Neuronal stem cell (in vitro differentiated cells): Measurements from ENCODE around the gene GAS7.
A peak's percentile ranks its signal among the peaks of the same experiment; 100 is the strongest.

ENCODE experiments used
- DNase-seq: peaks from one replicate; pipeline ENCODE4 v3.0.0-alpha.2; 2013; ENCODE audit warnings: low spot score
- H2AFZ ChIP-seq: one replicate; pipeline ENCODE4 v1.6.1; 2013; ENCODE audit warnings: mild to moderate bottlenecking, low read length, inconsistent platforms
- H2AK5ac ChIP-seq: 2 replicates; pipeline ENCODE4 v1.6.1; 2013; ENCODE audit warnings: low read depth, mild to moderate bottlenecking, inconsistent platforms, low read length, moderate library complexity, mixed read lengths
- H2BK120ac ChIP-seq: 2 replicates; pipeline ENCODE4 v1.6.1; 2013; ENCODE audit warnings: low read depth, mild to moderate bottlenecking, inconsistent platforms, low read length, moderate library complexity, mixed read lengths
- H2BK12ac ChIP-seq: one replicate; pipeline ENCODE4 v1.6.1; 2013; ENCODE audit warnings: low read length, inconsistent platforms
- H2BK15ac ChIP-seq: 2 replicates; pipeline ENCODE4 v1.6.1; 2013; ENCODE audit warnings: mild to moderate bottlenecking, low read length, inconsistent platforms, mixed read lengths
- H2BK5ac ChIP-seq: one replicate; pipeline ENCODE4 v1.6.1; 2013; ENCODE audit warnings: inconsistent platforms, mild to moderate bottlenecking, low read length, moderate library complexity
- H3K14ac ChIP-seq: one replicate; pipeline ENCODE4 v1.6.1; 2013; ENCODE audit warnings: low read length, inconsistent platforms
- H3K18ac ChIP-seq: 2 replicates; pipeline ENCODE4 v1.6.1; 2013; ENCODE audit warnings: low read length, inconsistent platforms
- H3K23ac ChIP-seq: 2 replicates; pipeline ENCODE4 v1.6.1; 2013; ENCODE audit warnings: low read depth, mild to moderate bottlenecking, mixed read lengths, low read length, inconsistent platforms; ENCODE audit not compliant: poor library complexity
- H3K27ac ChIP-seq: replicated peaks from 3 replicates; pipeline ENCODE4 v1.5.1; 2013; ENCODE audit warnings: low read length, inconsistent platforms
- H3K27me3 ChIP-seq, 3 experiments: 2 replicates each; pipeline ENCODE4 v1.6.1; 2013; ENCODE audit warnings: low read length in 3 of 3, mild to moderate bottlenecking in 2 of 3, inconsistent platforms in 1 of 3, low read depth in 1 of 3, mixed read lengths in 1 of 3, moderate library complexity in 1 of 3; ENCODE audit not compliant: control insufficient read depth in 3 of 3, insufficient read depth in 3 of 3
- H3K36me3 ChIP-seq, 2 donors: replicated peaks in 1 of 2; 2 replicates each; pipeline ENCODE4 v1.6.1; 2013; ENCODE audit warnings: low read length in 2 of 2; ENCODE audit not compliant: control insufficient read depth in 2 of 2, insufficient read depth in 2 of 2
- H3K4ac ChIP-seq: 2 replicates; pipeline ENCODE4 v1.6.1; 2013; ENCODE audit warnings: inconsistent platforms, mild to moderate bottlenecking, low read length, moderate library complexity
- H3K4me1 ChIP-seq, 2 donors: 1 replicate in 1 of 2; 2 replicates in 1 of 2; pipeline ENCODE4 v1.6.1; 2013; ENCODE audit warnings: low read length in 2 of 2, low read depth in 1 of 2; ENCODE audit not compliant: control insufficient read depth in 2 of 2, insufficient read depth in 1 of 2
- H3K4me2 ChIP-seq: one replicate; pipeline ENCODE4 v1.6.1; 2013; ENCODE audit warnings: mild to moderate bottlenecking, low read length, inconsistent platforms; ENCODE audit not compliant: insufficient read depth, poor library complexity, severe bottlenecking
- H3K4me3 ChIP-seq, 2 donors: 2 replicates each; pipeline ENCODE4 v1.5.1; 2013; ENCODE audit warnings: low read length in 2 of 2, mild to moderate bottlenecking in 2 of 2, inconsistent platforms in 1 of 2, moderate library complexity in 1 of 2
- H3K79me1 ChIP-seq: one replicate; pipeline ENCODE4 v1.6.1; 2013; ENCODE audit warnings: low read depth, mild to moderate bottlenecking, inconsistent platforms, low read length, moderate library complexity
- H3K9ac ChIP-seq: one replicate; pipeline ENCODE4 v1.6.1; 2013; ENCODE audit warnings: mild to moderate bottlenecking, low read depth, low read length, inconsistent platforms; ENCODE audit not compliant: poor library complexity
- H3K9me3 ChIP-seq, 2 donors: replicated peaks in 1 of 2; 2 replicates each; pipeline versions ENCODE3 to v1.6.1; 2013; ENCODE audit warnings: low read length in 2 of 2, mild to moderate bottlenecking in 2 of 2, inconsistent platforms in 1 of 2, low read depth in 1 of 2, mixed read lengths in 1 of 2, moderate library complexity in 1 of 2; ENCODE audit not compliant: control insufficient read depth in 2 of 2, insufficient read depth in 1 of 2
- H4K8ac ChIP-seq: one replicate; pipeline ENCODE4 v1.6.1; 2013; ENCODE audit warnings: low read depth, mild to moderate bottlenecking, inconsistent platforms, low read length, moderate library complexity
- H4K91ac ChIP-seq: one replicate; pipeline ENCODE4 v1.6.1; 2013; ENCODE audit warnings: low read length, low read depth, mild to moderate bottlenecking, inconsistent platforms; ENCODE audit not compliant: poor library complexity
- WGBS, 2 donors: extraction: QIAGEN DNeasy Blood & Tissue Kit; methylation state at CpG; one replicate each; pipeline ENCODE4 v1.1.7; 2013; ENCODE audit warnings: missing lambda C conversion rate in 2 of 2, mixed read lengths in 1 of 2; ENCODE audit not compliant: insufficient read length in 2 of 2, insufficient replicate concordance in 1 of 2; ENCODE audit errors: extremely low coverage in 2 of 2; 5-methylcytosine and 5-hydroxymethylcytosine counted together

Gene GAS7

GRCh38 chr17:10126616-10127501 is 71.5 kb downstream of the GAS7 start:
- H3K36me3 ChIP-seq: no peaks in the 10 kb centered on the region
- H2BK120ac ChIP-seq: no peak overlapping the region
- H2AK5ac ChIP-seq: no peak overlapping the region
- no peaks in the 10 kb centered on the region for H3K27me3 ChIP-seq
- WGBS, 2 donors: 100% methylated on average over 2 of the region's 16 CpGs; no CpG with 5 or more reads in 1 of the 2 donors
- no peak overlapping the region for H4K8ac ChIP-seq
- H3K9me3 ChIP-seq: no peaks in the 10 kb centered on the region
- H2BK12ac ChIP-seq: peak overlapping the region; percentile 23
- no peak overlapping the region for H2BK15ac ChIP-seq
- H3K27ac ChIP-seq: no peak overlapping the region
- no peak for DNase-seq
- no peak overlapping the region for H2BK5ac ChIP-seq
- no peak overlapping the region for H3K4me2 ChIP-seq
- H3K79me1 ChIP-seq: no peaks in the 10 kb centered on the region
- no peak overlapping the region for H3K14ac ChIP-seq
- peaks cover 0 to 22% of the 10 kb centered on the region in 2 donors for H3K4me1 ChIP-seq
- no peak overlapping the region for H3K23ac ChIP-seq
- no peak overlapping the region for H3K4ac ChIP-seq
- peak overlapping the region; percentile 62 for H3K18ac ChIP-seq
- no peak overlapping the region for H2AFZ ChIP-seq
- no peak overlapping the region for H3K9ac ChIP-seq
- peak overlapping the region in 1 of 2 donors; percentile 65 for H3K4me3 ChIP-seq
- H4K91ac ChIP-seq: peak overlapping the region; percentile 7

- peaks cover 0 to 22% of the 10 kb centered on the region in 2 donors for H3K4me1 ChIP-seq
- peak overlapping the region; percentile 7 for H4K91ac ChIP-seq
- peak overlapping the region; percentile 68 for H3K18ac ChIP-seq
- no peak overlapping the region for H3K4me2 ChIP-seq
- H3K9me3 ChIP-seq: no peaks in the 10 kb centered on the region
- H4K8ac ChIP-seq: no peak overlapping the region
- no peak overlapping the region for H3K14ac ChIP-seq
- no peak overlapping the region for H2BK120ac ChIP-seq
- WGBS, 2 donors: 100% methylated on average over 9 of the region's 18 CpGs; no CpG with 5 or more reads in 1 of the 2 donors
- no peak overlapping the region for H3K23ac ChIP-seq
- no peaks in the 10 kb centered on the region for H3K79me1 ChIP-seq
- H2BK12ac ChIP-seq: no peak overlapping the region
- no peak for DNase-seq
- H3K36me3 ChIP-seq: no peaks in the 10 kb centered on the region
- H3K4ac ChIP-seq: no peak overlapping the region
- no peak overlapping the region for H2AK5ac ChIP-seq
- no peak overlapping the region for H2AFZ ChIP-seq
- peak overlapping the region; percentile 75 for H3K9ac ChIP-seq
- H3K27me3 ChIP-seq: no peaks in the 10 kb centered on the region
- H3K27ac ChIP-seq: peak overlapping the region; percentile 11
- no peak overlapping the region for H2BK15ac ChIP-seq
- H2BK5ac ChIP-seq: no peak overlapping the region
- peak overlapping the region in 1 of 2 donors; percentile 65 for H3K4me3 ChIP-seq
These were observed 72.2 kb downstream of the GAS7 start for GRCh38 chr17:10126276-10126615.

GRCh38 chr17:10125531-10126275 is 72.7 kb downstream of the GAS7 start:
- H3K9ac ChIP-seq: peak overlapping the region; percentile 75
- peak overlapping the region; percentile 71 for H2BK15ac ChIP-seq
- H3K9me3 ChIP-seq: no peaks in the 10 kb centered on the region
- no peak overlapping the region for H3K23ac ChIP-seq
- no peak overlapping the region for H4K8ac ChIP-seq
- H3K27me3 ChIP-seq: no peaks in the 10 kb centered on the region
- peak overlapping the region; percentile 87 for H3K18ac ChIP-seq
- H3K4ac ChIP-seq: no peak overlapping the region
- H2BK5ac ChIP-seq: no peak overlapping the region
- no peak overlapping the region for H3K4me3 ChIP-seq
- H2AK5ac ChIP-seq: no peak overlapping the region
- no peak overlapping the region for H3K14ac ChIP-seq
- H3K4me1 ChIP-seq: peaks cover 0 to 22% of the 10 kb centered on the region in 2 donors
- H2BK12ac ChIP-seq: no peak overlapping the region
- 100% methylated on average over 2 of the region's 11 CpGs; no CpG with 5 or more reads in 1 of the 2 donors for WGBS, 2 donors
- no peak overlapping the region for H3K4me2 ChIP-seq
- no peak overlapping the region for H2AFZ ChIP-seq
- DNase-seq: no peak
- H4K91ac ChIP-seq: no peak overlapping the region
- H3K27ac ChIP-seq: no peak overlapping the region
- no peaks in the 10 kb centered on the region for H3K79me1 ChIP-seq
- no peaks in the 10 kb centered on the region for H3K36me3 ChIP-seq
- H2BK120ac ChIP-seq: no peak overlapping the region

GRCh38 chr17:10123093-10123492 is 75.3 kb downstream of the GAS7 start:
- Histone ChIP-seq H3K9me3 (no peaks in the 10 kb centered on the region), H3K23ac (no peak overlapping the region), H3K4me1 (peaks cover 0 to 21% of the 10 kb centered on the region in 2 donors), H2BK12ac (peak overlapping the region; percentile 14), H3K36me3 (no peaks in the 10 kb centered on the region), H2BK120ac (no peak overlapping the region), H3K18ac (no peak overlapping the region), H3K4ac (no peak overlapping the region), H3K27me3 (no peaks in the 10 kb centered on the region), H2AK5ac (no peak overlapping the region), H2AFZ (no peak overlapping the region), H3K4me3 (no peak overlapping the region), H3K9ac (no peak overlapping the region), H4K8ac (no peak overlapping the region), H3K14ac (no peak overlapping the region), H3K79me1 (no peaks in the 10 kb centered on the region), H2BK5ac (no peak overlapping the region), H3K4me2 (no peak overlapping the region), H4K91ac (no peak overlapping the region), H2BK15ac (no peak overlapping the region), H3K27ac (no peak overlapping the region)
- DNase-seq: no peak
- no CpG with 5 or more reads among the region's 2 CpGs for WGBS, 2 donors
